Gastrocnemius medialis (tissue), 4 donors: Measurements from ENCODE around the gene SMURF1.

Experiments
- POLR2A ChIP-seq, 2 donors: fragments of 450-650 bp; IDR thresholded peaks; one replicate each; pipeline ENCODE4 v1.6.1; 2017; ENCODE audit warnings: antibody characterized with exemption in 2 of 2, mild to moderate bottlenecking in 2 of 2, moderate library complexity in 2 of 2
- TF ChIP-seq, protein P1 (sequence below), 5 experiments: fragments of 450-650 bp in 3 of 5; fragments of 200-600 bp in 2 of 5; sonication (generic) in 2 of 5; IDR thresholded peaks in 4 of 5; conservative IDR thresholded peaks in 1 of 5; 1 replicate in 4 of 5; 2 replicates in 1 of 5; pipeline ENCODE4 v1.5.1; 2016 to 2019; ENCODE audit warnings: antibody characterized with exemption in 5 of 5, mild to moderate bottlenecking in 3 of 5, moderate library complexity in 3 of 5

- no peak for TF ChIP-seq POLR2A (IDR thresholded peaks at IDR 0.05)
- TF ChIP-seq, protein P1, sequence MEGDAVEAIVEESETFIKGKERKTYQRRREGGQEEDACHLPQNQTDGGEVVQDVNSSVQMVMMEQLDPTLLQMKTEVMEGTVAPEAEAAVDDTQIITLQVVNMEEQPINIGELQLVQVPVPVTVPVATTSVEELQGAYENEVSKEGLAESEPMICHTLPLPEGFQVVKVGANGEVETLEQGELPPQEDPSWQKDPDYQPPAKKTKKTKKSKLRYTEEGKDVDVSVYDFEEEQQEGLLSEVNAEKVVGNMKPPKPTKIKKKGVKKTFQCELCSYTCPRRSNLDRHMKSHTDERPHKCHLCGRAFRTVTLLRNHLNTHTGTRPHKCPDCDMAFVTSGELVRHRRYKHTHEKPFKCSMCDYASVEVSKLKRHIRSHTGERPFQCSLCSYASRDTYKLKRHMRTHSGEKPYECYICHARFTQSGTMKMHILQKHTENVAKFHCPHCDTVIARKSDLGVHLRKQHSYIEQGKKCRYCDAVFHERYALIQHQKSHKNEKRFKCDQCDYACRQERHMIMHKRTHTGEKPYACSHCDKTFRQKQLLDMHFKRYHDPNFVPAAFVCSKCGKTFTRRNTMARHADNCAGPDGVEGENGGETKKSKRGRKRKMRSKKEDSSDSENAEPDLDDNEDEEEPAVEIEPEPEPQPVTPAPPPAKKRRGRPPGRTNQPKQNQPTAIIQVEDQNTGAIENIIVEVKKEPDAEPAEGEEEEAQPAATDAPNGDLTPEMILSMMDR (IDR thresholded peaks at IDR 0.05 in 4 of 5, conservative IDR thresholded peaks at IDR 0.05 in 1 of 5): no peak
These were observed 20.3 kb downstream of the SMURF1 start for GRCh38 chr7:99123571-99124033.
